HK-2 (cell line): Measurements from ENCODE around the gene HOXC6.

Experiments used
- DNase-seq: peaks from one replicate; pipeline ENCODE4 v3.0.0-alpha.2; 2018; ENCODE audit not compliant: unreplicated experiment

Gene HOXC6

DNA sequence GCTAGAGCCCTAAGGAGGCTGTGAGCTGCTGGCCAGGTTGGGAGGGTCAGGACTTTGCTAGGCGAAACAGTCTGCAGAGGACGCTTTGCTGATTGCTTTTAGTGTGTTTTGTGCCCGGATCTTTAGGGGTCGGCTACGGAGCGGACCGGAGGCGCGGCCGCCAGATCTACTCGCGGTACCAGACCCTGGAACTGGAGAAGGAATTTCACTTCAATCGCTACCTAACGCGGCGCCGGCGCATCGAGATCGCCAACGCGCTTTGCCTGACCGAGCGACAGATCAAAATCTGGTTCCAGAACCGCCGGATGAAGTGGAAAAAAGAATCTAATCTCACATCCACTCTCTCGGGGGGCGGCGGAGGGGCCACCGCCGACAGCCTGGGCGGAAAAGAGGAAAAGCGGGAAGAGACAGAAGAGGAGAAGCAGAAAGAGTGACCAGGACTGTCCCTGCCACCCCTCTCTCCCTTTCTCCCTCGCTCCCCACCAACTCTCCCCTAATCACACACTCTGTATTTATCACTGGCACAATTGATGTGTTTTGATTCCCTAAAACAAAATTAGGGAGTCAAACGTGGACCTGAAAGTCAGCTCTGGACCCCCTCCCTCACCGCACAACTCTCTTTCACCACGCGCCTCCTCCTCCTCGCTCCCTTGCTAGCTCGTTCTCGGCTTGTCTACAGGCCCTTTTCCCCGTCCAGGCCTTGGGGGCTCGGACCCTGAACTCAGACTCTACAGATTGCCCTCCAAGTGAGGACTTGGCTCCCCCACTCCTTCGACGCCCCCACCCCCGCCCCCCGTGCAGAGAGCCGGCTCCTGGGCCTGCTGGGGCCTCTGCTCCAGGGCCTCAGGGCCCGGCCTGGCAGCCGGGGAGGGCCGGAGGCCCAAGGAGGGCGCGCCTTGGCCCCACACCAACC lies 1.5 kb downstream of the HOXC6 start:
- DNase-seq: no peak

DNA sequence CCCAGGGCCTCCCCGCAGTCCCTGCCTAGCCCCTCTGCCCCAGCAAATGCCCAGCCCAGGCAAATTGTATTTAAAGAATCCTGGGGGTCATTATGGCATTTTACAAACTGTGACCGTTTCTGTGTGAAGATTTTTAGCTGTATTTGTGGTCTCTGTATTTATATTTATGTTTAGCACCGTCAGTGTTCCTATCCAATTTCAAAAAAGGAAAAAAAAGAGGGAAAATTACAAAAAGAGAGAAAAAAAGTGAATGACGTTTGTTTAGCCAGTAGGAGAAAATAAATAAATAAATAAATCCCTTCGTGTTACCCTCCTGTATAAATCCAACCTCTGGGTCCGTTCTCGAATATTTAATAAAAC lies 2.2 kb downstream of the HOXC6 start:
- DNase-seq: no peak

DNA sequence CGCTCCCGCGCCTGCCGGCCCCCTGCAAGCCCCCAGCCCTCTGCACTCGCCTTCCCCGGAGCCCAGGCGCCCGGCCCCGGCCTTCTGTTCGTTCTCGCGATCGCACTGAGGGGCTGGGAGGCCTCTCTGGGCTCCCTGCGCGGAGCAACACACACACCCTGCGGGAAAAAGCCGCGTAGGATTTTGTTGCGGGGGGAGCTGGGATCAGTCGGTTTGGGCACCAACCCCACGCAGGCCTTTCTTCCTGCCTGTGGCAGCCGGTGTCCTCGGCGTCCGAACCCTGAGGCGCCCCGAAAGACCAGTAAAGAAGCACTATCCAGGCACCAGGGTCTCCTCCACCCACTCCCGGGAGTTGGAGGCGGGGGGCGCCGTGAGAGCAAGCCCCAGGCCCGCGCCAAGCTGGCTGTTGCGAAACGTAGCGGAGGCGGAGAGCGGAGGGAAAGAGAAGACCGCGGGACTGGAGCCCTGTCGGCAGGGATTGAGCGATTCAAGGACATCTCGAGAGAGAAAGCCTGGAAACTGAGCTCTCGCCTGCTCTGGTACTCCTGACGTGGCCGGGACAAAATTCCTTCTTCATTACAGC lies 2.7 kb downstream of the HOXC6 start:
- no peak for DNase-seq

DNA sequence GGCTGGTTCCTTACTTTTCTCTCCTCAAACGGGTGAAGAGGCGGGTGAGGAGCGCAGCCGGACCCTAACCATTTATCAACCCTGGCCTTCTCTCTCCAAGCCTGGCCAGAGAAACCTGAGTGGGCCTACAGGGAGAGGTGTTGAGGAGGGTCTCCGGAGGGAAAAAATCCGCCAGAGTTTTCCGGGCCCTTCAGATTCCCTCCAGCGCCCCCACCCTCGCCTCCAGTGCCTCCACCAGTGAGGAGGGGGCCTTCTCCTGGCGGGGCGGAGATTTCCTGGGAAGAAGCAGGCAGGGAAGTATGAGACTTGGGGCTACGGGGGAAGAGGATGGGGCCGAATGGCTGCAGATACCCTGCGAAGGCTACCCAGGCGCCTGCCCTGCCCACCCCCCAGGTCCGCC lies 3.2 kb downstream of the HOXC6 start:
- DNase-seq: no peak

DNA sequence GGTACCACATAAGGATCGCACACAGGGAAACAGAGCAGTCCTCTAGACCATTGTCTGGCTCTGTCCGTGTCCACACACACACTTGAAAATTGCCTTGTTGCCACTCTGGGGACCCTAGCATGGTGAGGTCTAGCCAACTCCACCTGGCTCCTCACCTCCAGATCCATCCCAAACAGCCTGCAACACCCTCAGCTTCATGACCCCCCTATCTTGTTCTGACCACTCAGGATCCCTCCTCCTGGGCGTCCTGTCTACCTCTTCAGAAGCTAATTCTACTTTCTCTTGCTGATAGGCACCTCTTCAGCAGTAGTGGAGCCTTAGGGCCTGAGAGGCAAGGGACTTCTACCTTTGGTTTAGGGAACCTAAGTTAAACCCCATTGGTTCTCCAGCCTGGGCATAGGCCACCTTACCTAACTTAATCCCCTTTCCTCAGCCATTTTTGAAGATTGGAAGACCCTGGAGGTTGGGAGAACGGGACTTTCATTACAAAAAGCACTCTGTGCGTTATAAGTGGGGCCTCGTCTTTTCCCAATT lies 3.9 kb downstream of the HOXC6 start:
- peak; percentile 10 for DNase-seq

DNA sequence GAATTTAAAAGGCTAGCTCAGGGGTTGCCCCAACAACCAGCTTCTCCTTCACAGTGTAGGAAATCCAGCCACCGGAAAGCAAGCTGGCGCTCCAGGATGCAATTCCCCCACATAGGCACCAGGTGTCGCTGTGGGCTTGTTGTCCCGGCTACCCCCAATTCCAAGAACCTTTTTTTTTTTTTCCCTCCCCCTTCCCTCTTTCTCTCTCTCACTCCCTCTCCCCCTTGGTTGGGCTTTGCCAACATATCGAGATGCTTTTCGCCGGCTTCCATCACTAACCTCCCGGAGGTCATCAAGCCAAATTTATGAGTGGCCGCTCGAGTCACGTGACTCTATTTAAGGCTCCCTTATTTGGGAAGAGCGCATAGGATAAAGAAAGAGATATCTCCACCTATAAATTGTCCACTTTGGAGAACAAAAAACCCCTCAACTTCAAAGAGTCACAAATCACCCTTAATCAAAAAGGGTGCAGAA lies 4.4 kb downstream of the HOXC6 start, which contains the start of gene HOXC5:
Gene HOXC5 (plus strand): TSS at position 424 of the 474 bp plus-strand sequence. CDS start 73 bp downstream, outside the sequence.
- peak; percentile 75 for DNase-seq

DNA sequence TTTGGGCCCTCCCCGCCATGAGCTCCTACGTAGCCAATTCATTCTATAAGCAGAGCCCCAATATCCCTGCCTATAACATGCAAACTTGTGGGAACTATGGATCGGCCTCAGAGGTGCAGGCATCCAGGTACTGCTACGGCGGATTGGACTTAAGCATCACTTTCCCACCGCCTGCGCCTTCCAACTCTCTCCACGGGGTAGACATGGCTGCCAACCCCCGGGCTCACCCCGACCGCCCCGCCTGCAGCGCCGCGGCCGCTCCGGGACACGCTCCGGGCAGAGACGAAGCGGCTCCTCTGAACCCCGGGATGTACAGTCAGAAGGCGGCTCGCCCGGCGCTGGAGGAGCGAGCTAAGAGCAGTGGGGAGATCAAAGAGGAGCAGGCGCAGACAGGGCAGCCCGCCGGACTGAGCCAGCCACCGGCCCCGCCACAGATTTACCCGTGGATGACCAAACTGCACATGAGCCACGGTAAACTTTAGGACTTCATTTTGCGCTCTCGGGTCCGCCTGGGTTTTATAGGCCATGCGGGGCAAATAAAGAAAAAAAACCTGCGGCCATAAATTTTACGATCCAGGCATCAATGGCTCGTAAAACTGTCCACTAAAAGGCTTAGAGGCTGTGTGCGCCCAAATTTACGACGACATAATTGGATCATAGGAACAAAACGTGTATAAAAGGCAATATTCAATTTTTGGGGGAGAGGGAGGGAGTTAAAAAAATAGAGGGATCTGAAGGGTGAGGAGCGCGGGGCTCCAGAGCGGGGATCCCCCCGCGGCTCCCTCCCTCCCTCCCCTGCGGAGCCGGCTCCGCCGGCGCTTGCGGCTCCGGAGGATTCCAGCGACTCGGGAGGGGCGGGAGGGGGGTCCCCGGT lies 5.1 kb downstream of the HOXC6 start:
- no peak for DNase-seq

DNA sequence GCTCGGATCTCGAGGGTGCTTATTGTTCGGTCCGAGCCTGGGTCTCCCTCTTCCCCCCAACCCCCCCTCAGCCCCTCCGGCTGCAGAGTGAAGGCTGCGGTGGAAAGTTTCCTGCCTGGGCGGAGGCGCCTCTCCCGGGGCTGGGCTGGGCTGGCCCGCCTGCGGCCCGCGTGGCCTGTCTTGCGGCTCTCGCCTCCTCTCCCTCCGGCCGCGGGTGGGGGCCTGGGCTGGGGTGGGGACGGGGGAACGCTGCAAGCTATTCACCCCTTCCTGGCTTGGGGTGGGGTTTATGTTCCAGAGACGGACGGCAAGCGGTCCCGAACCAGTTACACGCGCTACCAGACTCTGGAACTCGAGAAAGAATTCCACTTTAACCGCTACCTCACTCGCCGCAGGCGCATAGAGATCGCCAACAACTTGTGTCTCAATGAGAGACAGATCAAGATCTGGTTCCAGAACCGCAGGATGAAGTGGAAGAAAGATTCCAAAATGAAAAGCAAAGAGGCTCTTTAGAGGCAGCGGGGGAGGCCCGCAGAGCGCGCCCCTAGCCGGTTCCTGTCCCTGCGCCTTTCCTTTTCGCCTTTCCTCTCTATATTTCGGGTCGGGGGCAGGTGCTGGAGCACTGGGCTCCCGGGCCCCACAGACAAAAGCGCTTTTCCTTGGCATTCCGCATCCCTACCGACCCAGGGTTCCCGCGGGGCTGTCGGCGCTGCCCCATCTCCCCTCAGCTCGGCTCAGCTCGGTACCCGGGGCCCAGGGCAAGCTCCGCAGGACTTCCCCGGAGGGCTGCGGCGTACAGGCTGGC lies 5.9 kb downstream of the HOXC6 start:
- no peak for DNase-seq

DNA sequence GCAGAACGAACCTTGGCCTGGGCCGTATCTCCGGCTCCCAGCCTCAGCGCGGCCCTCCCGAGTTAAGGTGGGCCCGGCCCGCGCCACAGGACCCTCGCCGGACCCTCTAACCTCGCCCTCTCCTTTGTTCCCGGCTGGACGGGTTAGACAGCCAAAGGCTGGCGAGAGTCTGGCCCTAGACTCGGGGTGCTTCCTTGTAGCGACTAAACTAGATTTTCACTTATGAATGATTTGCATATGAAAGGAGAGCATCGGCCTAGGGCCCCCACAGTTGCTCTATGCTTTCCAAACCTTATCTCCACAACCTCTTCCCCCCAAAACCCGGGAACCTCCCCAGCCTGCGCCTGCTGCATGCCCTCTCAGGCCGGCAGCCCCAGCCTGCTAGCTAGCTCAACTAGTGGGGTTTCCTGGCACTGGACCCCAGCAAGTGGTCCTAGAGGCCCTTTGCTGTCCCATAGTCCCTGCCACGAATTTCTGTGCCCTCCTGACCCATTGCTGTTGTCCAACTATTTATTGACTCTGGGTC lies 6.6 kb downstream of the HOXC6 start:
- DNase-seq: no peak

DNA sequence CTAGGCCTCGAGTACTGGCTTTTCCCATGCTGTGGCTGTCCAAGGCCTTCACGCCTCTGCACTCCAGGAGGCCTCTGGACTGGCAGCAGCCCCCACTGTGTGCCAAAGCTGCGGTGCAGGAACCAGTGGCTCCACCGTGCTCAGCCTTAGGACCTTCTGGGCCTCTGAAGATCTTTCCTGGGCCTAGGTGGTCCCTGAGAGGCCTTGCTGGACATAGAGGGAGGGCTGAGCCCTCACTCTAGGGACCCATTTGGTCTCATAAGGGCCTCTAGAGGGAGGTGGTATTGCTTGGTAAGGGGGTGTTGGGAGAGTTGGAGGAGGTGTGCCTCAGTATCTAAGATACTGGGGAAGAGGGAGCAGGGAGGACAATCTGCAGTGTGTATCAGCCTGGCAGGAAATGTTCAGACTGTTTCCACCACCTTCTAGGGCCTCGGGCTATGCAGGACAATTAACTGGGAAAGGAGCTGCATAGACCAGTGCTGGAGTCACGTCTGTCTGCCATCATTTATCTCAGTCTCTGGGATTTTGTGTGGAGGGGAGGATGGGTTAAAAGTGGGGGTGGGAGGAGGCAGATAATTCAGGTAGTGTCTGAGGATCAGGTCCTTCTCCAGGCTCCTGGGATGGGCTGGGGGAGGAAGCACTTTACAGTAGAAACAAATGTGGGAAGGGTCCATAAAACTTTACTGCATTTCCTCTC lies 7.5 kb downstream of the HOXC6 start:
- no peak for DNase-seq

DNA sequence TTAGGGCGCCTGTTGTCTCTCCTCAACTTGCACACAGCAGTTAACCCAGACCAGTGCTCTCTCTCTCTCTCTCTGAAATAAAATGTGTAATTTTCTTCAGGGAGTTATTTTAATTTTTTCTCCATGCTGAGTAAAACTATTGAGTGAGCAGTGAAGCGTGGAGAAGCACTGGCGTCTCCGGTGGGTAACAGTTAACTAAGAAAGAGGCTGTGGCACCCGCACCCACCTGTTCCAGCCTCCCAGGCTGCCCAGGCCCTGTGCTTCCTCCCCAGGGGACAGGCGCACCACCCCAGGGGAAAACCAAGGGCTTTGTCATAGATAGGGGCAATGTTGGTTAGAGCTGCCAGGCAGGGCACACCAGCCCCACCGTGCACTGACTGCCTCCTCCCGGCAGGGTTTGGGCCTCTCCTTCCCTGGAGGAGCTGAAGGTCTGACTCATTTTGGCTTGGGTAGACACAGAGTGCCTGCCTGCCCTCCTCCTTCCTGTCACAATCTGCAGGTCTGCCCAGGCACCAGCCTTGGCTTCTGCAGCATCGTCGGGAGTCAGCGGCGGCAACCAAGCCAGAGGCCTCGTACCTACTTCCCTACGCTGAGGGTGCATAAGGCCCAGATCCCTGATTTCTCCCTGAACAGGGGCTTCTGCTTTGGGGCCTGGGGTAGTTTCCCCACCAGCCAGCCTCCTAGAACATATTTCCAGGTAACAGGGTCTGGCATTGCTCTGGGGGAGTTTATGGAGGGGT lies 8.6 kb downstream of the HOXC6 start:
- peak; percentile 82 for DNase-seq

DNA sequence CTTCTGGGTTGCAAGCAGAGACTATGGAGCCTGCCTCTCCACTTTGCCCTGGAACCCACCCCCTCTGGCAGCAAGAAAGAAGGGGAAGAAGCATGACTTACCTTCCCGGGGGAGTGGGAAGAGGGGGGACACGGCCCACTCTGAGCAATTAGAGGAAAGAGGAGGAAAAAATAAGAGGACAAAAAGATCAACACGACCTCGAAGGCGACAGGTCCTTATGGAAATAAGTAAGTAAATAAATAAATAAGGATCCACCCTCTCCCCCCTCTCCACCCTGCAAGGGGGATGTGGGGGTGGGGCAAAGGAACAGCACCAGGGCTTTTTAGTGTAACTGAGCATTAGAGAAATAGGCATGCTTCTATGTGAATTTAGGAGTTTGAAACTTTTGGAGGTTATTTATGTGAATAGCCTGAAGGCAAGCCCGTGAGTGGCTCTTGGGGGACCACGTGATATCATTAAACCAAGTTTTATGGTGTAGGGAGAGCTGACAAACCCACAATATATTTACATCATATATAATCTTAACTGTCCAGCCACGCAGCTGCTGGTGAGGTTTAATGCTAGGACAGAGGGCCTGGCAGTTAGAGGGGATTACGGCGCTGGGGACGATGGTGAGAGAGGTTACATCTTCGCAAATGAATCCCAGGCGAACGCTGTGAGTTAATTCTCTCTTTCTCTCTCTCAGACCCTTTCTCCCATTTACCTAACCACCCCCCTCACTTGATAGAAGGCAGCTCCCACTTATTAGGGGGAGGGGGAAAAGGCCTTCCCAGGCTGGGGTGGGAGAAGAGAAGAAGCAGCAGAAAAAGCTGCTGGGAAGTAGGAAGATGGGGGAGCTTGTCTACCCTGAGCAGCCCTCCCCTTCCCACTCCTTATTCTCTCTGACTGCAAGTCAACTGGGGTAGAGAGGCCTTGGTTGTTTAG lies 9.4 kb downstream of the HOXC6 start:
- no peak for DNase-seq

DNA sequence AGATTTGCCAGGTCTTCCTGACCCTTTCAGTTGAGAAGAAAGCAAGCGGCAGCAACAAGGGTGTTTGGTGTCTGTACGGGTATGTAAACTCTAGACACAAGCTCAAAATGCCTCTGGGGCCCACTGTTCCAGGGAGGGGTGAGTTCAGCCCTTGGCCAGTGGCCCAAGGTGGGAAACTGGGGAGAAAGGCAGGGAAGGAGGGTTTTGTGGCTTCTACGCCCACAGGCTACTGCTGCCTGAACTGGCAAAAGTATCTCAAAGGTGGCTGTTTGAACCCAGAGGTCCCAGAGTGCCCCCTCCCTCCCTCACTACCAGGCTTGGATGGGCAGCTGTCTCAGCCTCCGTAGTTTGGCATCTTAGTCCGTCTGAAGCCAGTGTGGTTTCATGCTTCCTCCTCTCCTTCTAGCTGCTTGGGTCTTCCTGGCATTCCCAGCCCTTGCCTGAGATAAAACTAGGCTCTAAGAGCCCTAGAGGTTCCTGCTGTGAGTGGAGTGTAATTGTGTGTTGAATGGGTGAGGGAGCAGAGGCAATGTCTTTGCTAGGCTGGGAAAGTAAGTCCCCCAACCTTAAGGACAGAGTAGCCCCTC lies 10.1 kb downstream of the HOXC6 start:
- no peak for DNase-seq

DNA sequence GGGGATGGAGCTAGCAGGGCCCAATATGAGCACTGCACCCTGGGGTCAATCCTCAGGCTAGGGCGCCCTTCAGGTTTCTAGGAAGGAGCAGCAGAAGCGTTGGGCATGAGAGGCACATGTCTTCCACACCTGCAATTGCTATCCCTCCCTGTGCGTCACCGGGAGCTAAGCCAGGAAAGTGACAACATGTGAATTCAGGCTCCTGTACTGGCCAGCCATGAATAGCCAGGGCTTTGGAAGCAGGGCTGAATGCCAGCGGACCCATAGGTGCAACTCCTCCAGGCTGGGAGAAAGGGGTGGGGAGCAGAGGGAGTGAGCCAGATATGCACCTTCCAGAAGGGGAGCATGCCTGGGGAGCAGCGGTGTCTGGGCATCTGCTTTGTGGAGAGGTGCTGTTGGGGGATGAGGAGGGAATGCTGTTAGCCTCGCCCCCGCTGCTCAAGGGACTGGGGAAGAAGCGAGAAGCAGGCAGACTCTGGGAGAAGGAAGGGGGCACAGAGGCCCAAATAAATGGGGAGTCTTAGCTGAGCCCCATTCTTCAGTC lies 10.7 kb downstream of the HOXC6 start:
- DNase-seq: no peak

DNA sequence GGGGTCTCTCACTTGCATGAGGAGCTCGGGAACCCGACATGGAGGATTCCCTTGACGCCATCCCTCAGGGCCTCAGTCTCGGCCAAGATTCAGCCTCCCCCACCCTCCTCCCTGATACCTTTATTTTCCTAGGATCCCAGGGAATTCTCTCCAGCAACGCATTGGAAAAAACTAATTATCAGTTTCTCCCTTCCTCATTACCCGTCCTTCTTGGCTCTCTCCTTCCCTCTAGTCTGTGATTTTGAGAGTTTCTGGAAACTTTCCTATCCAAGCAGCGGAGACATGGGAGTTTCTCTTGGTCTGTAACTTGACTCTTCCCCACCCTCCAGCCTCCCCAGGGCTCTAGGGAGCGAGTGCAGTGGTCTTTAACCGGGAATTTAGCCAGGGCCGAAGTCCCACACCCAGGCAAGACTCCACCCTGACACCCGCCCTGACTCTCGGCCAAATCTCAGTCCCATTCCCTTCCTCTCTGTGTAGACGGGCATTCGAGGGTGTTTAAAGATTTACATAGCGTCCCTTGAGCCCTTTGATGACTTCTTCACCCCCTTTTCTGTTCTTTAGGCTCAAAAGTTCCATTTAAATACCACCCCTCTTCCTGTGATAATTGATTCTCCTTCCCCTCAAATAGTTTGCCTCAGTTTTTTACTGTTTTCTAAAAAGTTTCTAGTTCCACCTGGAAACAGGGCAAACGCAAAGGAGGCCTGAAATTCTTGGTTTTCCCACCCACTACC lies 11.3 kb downstream of the HOXC6 start:
- no peak for DNase-seq

DNA sequence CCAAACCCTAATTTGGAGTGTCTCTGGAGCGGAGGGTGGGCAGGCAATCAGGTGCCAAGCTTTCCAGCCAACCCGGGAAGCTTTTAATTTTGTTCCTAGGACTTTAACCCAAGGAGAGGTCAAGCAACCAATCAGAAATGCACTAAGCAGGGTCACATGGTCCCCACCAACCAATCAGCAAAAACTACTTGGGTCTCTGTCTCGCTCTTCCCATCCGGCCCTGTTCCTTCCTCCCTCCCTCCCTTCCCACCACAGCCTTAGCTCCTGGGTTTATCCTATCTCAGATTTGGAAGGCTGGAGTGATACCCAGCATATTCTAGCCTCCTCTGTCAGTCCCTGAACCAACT lies 11.9 kb downstream of the HOXC6 start:
- no peak for DNase-seq

DNA sequence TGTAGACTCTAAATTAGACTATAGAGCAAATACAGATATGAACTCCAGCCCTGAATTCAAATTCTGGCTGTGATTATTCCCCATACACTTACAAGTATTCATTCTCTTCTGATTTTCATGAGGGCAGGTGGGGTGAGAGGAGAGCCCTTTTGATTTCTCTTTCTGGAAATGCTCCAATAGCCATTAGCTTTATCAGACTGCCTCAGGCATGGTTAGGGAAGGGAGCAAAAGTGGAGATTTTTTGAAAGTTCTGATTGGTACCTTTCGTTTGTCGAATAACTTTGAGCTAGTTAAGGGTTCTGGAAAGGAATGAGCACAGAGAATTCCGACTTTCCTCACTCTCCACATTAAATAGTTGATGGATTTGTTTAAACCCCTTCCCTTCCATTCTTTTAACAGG lies 12.4 kb downstream of the HOXC6 start:
- no peak for DNase-seq
